ENCODE results near the gene PQBP1. TPM values are rescaled to one million over a fixed set of nuclear protein-coding genes. Genes with fewer than 3 reads are reported as not detected.

The PQBP1 gene
- total RNA-seq, 1 experiment from 2014 or later = 126 TPM

DNA sequence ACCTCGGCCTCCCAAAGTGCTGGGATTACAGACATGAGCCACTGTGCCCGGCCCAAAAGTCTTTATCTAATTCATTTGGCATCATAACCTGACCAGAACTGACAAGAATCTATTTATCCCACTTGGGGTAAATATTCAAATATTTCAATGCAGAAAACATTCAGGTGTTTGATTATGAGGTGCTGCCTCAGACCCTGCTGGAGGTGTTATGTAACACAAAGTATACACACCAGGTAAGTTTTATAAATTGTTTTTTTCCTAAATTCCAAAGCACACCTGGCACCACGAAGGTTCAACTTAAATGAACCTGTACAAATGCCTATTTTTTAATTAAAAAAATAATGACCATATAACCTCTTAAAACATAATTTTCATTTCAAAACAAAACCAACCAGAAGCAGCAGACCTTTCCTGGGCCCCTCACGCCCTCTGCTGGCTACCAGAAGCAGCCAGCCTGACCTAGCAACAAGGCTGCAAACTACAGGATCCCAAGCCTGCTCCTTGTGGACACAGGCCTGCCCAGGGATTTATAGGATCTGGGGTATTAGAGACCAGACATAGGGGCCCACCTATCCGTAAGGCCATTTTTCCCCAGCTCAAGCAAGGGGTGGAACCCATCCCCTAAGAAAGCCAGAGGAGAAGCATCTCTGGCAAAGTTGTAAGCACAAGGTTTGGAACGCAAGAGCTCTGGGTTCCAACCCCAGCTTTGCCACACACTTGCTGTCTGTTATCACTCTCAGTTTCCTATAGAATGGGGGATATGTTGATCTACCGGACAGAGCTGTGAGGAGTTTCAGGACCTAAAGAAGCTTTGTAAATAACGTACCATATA, 48.0 kb downstream of the PQBP1 start:
- Mint-ChIP-seq H3K36me3 (ENCODE audit: insufficient read depth, unreplicated experiment) (peaks cover 16% of the 10 kb centered on the region), H3K27ac (ENCODE audit: low read depth, unreplicated experiment) (no peak overlapping the region), H3K4me1 (ENCODE audit: insufficient read depth, unreplicated experiment) (no peaks in the 10 kb centered on the region), H3K9me3 (ENCODE audit: unreplicated experiment) (peaks cover 7% of the 10 kb centered on the region), H3K4me3 (ENCODE audit: unreplicated experiment) (no peak overlapping the region), H3K27me3 (ENCODE audit: insufficient read depth, unreplicated experiment) (no peaks in the 10 kb centered on the region)
- intact Hi-C loops (cut with micrococcal nuclease) = no loop called here
- DNase-seq (ENCODE audit: unreplicated experiment) = peak; percentile 47
- TF ChIP-seq, protein P1, sequence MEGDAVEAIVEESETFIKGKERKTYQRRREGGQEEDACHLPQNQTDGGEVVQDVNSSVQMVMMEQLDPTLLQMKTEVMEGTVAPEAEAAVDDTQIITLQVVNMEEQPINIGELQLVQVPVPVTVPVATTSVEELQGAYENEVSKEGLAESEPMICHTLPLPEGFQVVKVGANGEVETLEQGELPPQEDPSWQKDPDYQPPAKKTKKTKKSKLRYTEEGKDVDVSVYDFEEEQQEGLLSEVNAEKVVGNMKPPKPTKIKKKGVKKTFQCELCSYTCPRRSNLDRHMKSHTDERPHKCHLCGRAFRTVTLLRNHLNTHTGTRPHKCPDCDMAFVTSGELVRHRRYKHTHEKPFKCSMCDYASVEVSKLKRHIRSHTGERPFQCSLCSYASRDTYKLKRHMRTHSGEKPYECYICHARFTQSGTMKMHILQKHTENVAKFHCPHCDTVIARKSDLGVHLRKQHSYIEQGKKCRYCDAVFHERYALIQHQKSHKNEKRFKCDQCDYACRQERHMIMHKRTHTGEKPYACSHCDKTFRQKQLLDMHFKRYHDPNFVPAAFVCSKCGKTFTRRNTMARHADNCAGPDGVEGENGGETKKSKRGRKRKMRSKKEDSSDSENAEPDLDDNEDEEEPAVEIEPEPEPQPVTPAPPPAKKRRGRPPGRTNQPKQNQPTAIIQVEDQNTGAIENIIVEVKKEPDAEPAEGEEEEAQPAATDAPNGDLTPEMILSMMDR (IDR thresholded peaks at IDR 0.05; ENCODE audit: unreplicated experiment) = peak; percentile 55
- no TSS peak for BruUV-seq (replicated peaks)
- ChIA-PET POLR2A (interaction anchor here (0.6 kb wide), 1 partner anchor 13 kb away, joined by 4 read pairs; no protein-coding TSS in a partner anchor), CTCF (interaction anchor here (0.5 to 2.3 kb wide), 19 partner anchors 9 to 209 kb away, joined by 3 to 15 read pairs (median 4); partner anchors contain the start of genes GLOD5 and OTUD5)

DNA sequence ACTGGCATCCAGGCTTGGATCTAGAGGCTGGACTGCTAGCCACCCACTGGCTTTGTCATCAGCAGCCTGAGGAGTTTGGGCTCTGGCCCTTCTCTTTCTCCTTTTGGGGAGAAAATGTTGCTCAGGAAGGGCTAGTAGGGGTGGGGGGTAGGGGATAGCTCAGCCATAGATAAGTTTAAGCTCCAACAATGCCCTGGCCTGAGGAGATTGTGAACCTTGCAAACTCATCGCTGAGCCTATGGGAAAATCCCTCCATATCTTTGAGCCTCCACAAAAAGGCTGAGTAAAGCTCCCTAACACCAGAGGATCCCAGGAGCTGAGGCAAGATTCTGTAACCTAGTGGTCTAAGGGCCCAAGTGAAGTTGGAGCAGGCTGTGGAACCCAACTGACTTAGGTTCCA, 50.9 kb downstream of the PQBP1 start:
- no peak overlapping the region for H3K4me3 Mint-ChIP-seq (ENCODE audit: unreplicated experiment)
- no peaks in the 10 kb centered on the region for H3K9me3 Mint-ChIP-seq (ENCODE audit: unreplicated experiment)
- ChIA-PET POLR2A (interaction anchor here (0.6 kb wide), 1 partner anchor 10 kb away, joined by 3 read pairs; no protein-coding TSS in a partner anchor), CTCF (interaction anchor here (0.7 to 0.8 kb wide), 2 partner anchors 12 to 87 kb away, joined by 3 to 4 read pairs; no protein-coding TSS in a partner anchor)
- no peaks in the 10 kb centered on the region for H3K4me1 Mint-ChIP-seq (ENCODE audit: insufficient read depth, unreplicated experiment)
- BruUV-seq (replicated peaks) = no TSS peak
- intact Hi-C loops (cut with micrococcal nuclease) = no loop called here
- peaks cover 6% of the 10 kb centered on the region for H3K36me3 Mint-ChIP-seq (ENCODE audit: insufficient read depth, unreplicated experiment)
- DNase-seq (ENCODE audit: unreplicated experiment) = no peak
- no peak overlapping the region for H3K27ac Mint-ChIP-seq (ENCODE audit: low read depth, unreplicated experiment)
- TF ChIP-seq, protein P1 (IDR thresholded peaks at IDR 0.05; ENCODE audit: unreplicated experiment) = no peak
- H3K27me3 Mint-ChIP-seq (ENCODE audit: insufficient read depth, unreplicated experiment) = no peaks in the 10 kb centered on the region

Other genes starting within 250 kb of the PQBP1 start
- 0.37 and 0.96 TPM in 2 replicates for gene WAS, start 214.1 kb upstream of the PQBP1 start, total RNA-seq (2022)
- 6.6 and 8.7 TPM in 2 replicates for gene SUV39H1, start 201.2 kb upstream of the PQBP1 start, total RNA-seq (2022)
- gene GLOD5, start 136.2 kb upstream of the PQBP1 start, total RNA-seq (2022) = not detected in 2 replicates
- gene GATA1, start 111.3 kb upstream of the PQBP1 start, total RNA-seq (2022) = not detected in 2 replicates
- 45.1 and 53.2 TPM in 2 replicates for gene HDAC6, start 95.9 kb upstream of the PQBP1 start, total RNA-seq (2022)
- gene ERAS, start 71.4 kb upstream of the PQBP1 start, total RNA-seq (2022) = 0.25 TPM in 1 of 2 replicates, not detected in the other
- 5.0 and 6.3 TPM in 2 replicates for gene PCSK1N, start 62.3 kb upstream of the PQBP1 start, total RNA-seq (2022)
- gene TIMM17B, start 162 bp upstream of the PQBP1 start, total RNA-seq (2022) = 70.6 and 73.7 TPM in 2 replicates
- 38.6 and 43.5 TPM in 2 replicates for gene SLC35A2, start 13.7 kb downstream of the PQBP1 start, total RNA-seq (2022)
- gene PIM2, start 21.1 kb downstream of the PQBP1 start, total RNA-seq (2022) = 8.0 and 9.2 TPM in 2 replicates
- 35.1 and 38.7 TPM in 2 replicates for gene OTUD5, start 59.7 kb downstream of the PQBP1 start, total RNA-seq (2022)
- 0.86 and 1.8 TPM in 2 replicates for gene KCND1, start 73.9 kb downstream of the PQBP1 start, total RNA-seq (2022)
- 49.6 and 51.0 TPM in 2 replicates for gene GRIPAP1, start 104.3 kb downstream of the PQBP1 start, total RNA-seq (2022)
- 45.3 and 71.7 TPM in 2 replicates for gene TFE3, start 145.4 kb downstream of the PQBP1 start, total RNA-seq (2022)
- 10.3 and 14.4 TPM in 2 replicates for gene CCDC120, start 161.1 kb downstream of the PQBP1 start, total RNA-seq (2022)
- gene PRAF2, start 176.1 kb downstream of the PQBP1 start, total RNA-seq (2022) = 32.1 and 34.5 TPM in 2 replicates
- 93.0 and 96.9 TPM in 2 replicates for gene WDR45, start 182.0 kb downstream of the PQBP1 start, total RNA-seq (2022)
- 22.0 and 24.4 TPM in 2 replicates for gene GPKOW, start 225.8 kb downstream of the PQBP1 start, total RNA-seq (2022)